NCI-H1417 (cell line): ENCODE measurements around the gene PLA2G6.

Experiments
- DNase-seq, 3 experiments: peaks; one replicate each; lab custom pipeline; 2025; lab: John Stamatoyannopoulos, UW

The PLA2G6 gene

DNA sequence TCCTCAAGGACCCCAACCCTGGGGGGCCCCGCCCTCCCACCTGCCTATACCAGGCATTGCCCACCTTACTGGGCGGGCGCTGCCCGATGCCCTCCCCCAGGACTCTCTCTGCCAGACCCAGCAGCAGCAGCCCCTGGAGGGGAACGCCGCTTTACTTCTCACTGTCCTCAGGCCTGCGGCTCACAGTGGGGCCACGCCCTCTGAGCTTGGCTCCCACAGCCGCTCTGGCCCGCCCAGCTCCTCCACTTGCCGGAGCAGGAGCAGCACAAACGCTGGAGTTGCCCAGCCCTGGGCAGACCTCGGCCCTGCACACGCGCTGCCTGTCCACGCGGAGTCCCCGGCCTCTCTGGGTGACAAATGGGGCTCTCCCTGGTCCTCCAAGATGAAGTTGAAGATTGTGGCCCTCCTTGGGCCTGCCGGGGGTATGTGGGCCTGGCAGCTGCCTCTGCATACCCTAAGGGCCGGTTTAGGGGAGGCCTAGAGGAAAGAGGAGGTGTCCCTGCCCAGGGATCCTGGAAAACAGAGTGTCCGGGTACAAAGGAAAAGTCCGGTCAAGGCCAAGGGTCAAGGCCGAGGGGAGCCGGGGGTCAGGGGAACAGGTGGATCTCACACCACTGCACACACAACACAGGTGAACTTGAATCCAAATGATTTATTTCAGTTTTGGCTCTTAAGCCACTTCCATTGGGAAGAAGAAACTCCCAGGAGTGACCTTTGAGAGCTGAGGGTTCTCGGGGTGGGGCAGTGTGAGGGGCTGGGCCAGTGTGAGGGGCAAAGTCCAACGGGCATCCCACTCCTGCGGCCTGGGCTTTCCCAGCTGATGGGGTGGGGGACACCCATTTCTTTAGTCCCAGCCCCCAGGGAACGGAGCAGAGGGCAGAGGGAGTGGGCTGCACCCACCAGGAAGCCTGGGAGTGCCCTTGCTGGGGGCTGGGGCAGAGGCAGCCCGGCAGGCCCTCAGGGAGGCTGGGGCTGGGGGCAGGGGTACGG lies 70.5 kb downstream of the PLA2G6 start:
- DNase-seq = no peak

- no peak for DNase-seq
Measured at GRCh38 chr22:38110008-38110862, 71.4 kb downstream of the PLA2G6 start, which contains the start of gene BAIAP2L2. Gene BAIAP2L2 (minus strand): TSS chr22:38110684. CDS start chr22:38110525, 159 bp downstream.

DNA sequence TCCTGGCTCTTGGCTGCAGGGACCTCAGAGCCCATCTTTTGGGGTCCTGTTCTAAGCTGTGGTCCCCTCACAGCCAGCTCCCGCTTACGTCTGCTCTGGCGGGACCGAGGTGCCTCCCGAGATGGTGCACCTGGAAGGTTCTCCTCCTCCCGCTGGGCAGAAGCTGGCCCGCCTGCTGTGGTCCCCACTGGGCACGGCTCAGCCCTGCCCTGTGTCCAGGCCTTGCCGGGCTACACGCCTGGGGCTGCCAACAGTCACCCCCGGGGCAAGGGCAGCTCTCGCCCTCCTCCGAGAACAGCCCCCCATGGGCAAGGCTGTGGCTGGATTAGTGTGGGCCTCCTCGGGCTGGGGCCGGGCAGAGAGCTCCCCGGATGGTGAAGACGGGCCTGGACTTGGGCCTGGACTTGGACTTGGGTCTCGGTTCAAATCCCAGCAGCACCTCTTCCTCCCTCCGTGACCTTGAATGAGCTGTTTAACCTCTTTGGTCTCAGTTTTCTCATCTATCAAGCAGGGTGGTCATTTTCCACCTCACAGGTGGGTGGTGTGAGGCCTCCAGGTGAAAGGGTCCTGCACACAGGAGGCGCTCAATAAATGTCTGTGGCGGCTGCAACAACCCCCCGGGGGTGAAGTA lies 72.1 kb downstream of the PLA2G6 start:
- DNase-seq = peak in 2 of 3 experiments; percentile 34 to 38

DNA sequence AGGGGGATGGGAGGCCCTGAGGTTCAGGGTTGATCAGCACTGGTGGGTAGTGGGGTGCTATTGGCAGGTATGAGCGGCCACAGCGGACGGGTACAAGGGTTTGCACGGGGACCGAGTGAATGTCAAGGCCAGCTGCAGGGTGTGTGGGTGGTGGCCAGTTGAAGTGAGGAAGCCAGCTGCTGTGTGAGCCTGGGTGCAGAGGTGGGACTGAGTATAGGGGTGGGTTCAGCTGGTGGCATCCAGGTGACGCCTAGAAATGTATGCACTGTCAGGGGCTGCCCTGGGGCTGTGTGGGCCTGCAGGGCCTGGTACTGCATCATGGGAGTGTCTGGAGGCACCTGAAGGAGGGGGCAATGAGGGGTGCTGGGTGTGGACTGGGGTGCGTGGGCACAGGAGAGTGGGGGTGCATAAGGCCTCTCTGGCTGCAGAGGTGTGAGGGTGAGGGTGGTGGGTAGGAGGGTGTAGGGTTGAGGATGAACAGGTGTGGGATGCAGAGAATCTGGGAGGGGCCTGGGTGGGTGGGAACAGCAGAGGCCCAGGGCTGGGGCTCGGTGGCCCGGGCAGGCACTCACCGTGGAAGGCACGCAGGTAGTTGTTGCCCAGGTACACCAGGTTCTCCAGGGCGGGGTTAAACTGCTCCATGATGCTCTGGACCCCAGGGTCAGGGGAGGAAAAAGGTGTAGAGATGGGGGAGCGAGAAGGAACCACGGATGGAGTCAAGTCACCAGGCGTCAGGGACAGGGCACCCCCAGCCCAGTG lies 72.9 kb downstream of the PLA2G6 start:
- no peak for DNase-seq

DNA sequence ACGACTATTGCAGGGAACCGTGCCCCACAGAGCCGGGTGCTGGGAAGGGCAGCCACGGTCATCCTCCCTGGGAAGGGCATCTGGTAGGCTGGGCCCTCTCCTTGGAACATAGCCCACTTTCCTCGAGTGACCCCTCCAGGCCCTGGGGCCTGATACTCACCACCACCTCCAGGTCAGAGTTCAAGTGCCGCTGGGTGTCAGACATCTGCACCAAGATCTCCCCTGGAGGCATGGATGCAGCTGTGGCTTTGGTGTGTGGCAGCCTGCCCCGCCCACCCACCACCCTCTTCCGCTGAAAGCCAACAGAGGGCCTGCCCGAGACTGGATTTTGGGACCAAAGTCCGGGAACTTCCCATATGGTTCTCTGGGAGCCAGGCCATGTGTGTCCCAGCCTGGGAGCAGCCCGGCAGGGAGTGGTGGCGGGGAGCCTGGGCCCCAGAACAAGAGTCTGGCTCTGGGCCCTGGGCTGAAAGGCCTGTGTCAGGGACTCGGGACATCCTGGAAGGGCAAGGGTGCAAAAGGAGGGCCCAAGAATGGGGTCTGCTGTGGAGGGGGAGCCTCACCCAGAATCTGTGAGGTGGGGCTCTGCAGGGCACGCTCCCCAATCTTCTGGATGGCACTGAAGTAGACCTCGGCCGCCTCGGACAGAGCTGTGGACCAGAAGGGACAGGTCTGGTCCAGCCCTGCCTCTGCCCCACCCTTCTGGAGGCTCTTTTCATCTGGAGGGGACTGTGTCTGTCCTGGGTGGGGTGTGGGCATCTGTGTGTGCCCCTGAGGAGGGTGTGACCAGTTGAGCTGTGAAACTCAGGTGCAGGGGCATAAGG lies 73.7 kb downstream of the PLA2G6 start:
- no peak for DNase-seq

DNA sequence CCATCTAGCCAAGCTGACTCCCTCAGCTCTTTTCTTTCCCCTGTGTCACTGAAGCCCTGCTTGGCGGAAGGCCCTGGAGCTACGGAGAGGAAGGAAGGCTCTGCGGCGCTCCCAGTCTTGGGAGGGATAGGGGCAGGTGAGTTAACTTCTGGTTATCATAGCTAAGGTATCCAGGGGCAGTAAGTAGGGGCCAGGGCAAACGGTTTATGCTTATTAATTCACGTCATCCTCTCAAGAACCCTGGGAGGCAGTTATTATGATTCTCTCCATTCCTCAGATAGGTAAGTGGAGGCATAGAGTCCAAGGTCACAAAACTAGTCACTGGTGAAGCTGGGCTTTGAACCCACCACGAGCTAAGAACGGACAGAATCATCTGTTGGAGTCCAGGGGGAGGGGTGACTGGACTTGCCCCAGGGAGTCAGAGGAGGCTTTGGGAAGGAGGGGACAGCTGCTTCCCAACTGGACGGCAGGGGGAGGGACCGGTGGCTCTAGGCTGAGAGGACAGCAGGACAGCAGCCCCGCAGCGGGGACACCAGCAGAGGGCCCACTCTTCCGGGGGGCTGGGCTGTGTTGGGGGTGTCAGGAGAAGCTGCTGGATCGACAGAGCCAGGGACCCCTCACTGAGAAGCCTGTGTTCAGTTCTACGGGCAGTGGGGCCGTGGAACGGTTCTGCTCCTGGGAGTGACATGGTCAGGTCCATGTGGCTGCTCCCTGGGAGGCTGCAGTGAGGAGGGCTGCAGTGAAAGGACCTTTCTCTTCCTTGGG lies 74.6 kb downstream of the PLA2G6 start:
- DNase-seq = no peak

GRCh38 chr22:38104084-38104483 lies 77.5 kb downstream of the PLA2G6 start:
- peak in 2 of 3 experiments; percentile 0 for DNase-seq

- no peak for DNase-seq
Measured at GRCh38 chr22:38103641-38104040, 78.0 kb downstream of the PLA2G6 start.

GRCh38 chr22:38098410-38099249 lies 83.0 kb downstream of the PLA2G6 start:
- no peak for DNase-seq

DNA sequence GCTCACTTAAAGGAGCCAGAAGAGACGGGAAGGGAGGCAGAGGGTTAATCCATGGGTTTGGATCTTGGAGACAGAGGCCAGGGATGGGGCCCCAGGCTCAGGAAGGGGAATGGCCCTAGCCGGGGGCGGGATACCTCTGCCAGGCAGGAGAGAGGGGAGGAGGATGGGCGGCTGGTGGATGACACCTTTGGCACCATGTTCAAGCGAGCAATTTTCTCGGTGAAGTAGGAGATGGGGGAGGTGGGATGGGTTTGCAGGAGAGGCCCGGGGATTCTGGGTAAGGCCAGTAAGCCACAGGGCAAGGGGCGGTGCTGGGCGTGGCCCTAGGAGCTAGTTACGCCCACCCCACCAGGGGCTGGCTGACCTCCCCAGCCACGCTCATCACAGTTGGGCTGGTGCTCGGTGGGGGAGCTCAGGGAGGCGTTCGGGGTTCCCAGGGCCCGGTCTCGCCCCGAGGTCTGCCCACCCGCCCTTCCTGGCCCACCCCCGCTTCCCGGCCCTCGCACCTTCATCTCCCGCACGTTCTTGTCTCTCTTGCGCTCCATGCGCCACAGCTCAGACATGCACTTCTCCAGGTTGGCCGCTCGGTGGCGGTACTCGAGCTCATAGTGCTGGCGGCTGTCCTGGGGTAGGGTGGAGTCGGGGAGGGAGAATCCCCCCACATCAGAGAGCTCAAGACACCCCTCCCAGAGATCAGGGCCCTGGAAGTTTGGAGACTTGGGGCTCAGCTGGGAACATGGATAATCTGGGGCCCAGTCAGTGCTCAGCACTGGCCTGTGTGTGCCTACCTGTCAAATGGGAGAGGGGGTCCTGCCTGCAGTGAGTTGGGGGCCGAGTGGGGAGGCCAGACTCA lies 83.8 kb downstream of the PLA2G6 start:
- DNase-seq = no peak

DNA sequence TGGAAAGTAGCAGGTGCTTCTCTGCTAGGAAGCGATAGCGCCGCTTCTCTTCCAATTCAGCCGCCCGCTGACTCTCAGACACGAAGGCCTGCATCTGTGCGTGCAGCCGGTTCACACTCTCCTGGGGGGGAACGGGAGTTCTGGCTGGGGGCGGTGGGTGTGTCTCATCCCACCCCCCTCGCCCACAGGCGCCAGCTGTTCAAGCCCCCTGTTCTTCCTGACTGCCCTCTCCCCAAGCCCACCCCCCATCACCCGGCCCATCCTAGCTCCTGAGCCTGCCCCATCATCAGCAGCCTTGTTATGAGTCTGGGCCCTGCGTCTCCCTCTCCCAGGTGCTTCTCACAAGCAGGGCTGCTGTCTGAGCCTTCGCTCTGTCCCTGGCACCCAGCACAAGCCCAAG lies 84.6 kb downstream of the PLA2G6 start:
- DNase-seq = no peak

- no peak for DNase-seq
Measured at GRCh38 chr22:38089474-38089851, 92.2 kb downstream of the PLA2G6 start.

GRCh38 chr22:38088629-38089473 lies 92.8 kb downstream of the PLA2G6 start:
- DNase-seq = no peak

GRCh38 chr22:38087855-38088254 lies 93.8 kb downstream of the PLA2G6 start:
- DNase-seq = no peak

DNA sequence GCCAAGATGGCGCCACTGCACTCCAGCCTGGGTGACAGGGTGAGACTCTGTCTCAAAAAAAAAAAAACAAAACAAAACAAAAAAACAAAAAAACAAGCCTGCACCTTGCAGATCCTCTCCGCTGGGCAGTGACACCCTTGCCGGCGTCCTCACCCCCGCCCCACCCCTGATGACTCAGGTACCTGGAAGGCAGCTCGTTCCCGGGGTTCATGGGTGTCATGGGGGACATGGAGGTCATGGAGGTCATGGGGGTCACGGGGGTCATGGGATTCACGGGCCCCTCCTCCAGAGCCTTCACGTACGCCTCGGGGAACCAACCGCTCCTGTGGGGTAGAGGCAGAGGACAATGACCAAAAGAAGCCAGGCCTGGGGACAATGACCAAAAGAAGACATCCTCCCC lies 94.7 kb downstream of the PLA2G6 start:
- DNase-seq = no peak

GRCh38 chr22:38086001-38086845 lies 95.4 kb downstream of the PLA2G6 start:
- no peak for DNase-seq
